Measurements from ENCODE around the gene CEMIP.

Gene CEMIP

DNA sequence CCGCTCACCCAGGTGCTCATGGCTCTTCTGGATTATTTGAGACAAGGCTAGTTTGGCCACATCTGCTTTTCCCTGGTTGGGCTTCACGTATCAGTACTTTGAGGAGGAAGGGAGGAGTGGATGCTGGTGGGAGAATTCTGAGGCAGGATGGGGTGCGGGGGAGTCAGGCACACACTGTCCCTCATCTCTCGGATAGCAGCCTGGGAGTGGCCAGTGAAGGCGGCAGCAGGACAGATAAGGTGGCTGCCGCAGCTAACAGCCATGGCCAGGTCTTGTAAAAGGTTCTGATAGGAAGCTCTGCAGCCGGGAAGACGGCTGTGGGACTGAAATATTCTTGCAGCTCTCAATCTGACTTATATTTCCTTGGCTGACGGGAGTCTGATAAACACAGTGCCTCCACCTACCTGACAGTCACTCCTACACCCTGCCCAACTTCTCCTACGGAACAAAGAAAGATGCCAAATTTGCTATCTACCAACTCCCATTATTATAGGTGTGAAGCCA lies 123.2 kb downstream of the CEMIP start:
- no peak for DNase-seq

- no peak for DNase-seq
These were observed 125.8 kb downstream of the CEMIP start for GRCh38 chr15:80904998-80905397.

DNA sequence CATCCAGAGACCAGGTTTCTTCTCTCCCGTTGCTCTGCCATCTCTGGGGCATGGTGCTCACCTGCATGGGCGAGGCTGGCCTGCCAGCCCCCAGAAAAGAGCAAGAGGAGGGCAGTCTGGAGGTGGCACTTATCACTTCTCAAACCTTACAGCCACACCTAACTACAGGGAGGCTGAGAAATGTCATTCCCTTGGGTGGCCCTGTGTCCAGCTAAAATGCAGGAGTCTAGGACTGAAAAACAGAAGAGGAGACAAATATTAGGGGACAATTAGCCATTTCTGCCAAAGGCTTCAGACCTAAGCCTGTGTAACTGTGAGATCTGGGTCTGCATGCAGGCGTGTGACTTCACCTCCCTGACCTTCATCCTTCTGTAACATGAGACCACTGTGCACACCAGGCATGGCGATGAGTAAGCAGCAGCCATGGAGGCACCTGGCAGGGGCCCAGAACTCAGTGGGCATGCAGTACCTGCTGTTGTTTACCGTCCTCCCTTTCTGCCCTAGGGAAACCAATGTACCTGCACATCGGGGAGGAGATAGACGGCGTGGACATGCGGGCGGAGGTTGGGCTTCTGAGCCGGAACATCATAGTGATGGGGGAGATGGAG lies 127.1 kb downstream of the CEMIP start:
- no peak for DNase-seq

DNA sequence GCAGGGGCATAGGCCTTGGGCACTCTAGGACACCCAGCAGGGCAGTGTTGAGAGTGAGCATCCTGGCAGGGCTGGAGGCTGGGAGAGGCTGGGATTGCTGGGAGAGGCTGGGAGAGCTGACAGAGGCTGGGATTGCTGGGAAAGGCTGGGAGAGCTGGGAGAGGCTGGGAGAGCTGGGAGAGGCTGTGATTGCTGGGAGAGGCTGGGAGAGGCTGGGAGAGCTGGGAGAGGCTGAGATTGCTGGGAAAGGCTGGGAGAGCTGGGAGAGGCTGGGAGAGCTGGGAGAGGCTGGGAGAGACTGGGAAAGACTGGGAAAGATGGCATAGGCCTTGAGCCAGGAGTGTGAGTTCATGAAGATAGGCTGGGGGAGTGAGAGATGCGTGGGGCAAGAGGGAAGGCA lies 132.7 kb downstream of the CEMIP start:
- DNase-seq = no peak

DNA sequence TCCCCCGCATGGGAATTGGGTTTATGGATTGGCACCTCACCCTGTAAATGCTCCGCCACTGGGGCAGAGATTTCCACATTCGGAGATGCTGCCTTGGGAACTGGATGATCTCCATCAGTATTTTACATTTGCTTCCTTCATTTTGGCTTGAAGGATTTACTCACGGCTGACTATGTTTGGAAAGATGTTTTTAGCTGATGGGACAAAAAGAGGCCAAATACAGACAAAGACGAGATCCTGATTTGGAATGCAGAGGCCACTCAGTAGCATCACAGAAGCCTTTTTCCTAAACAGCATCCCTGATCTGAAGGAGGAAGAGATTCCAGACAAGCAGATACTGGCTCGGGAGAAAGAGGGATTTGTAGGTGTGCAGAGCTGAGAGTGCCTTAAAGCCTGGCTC lies 133.5 kb downstream of the CEMIP start:
- no peak for DNase-seq

DNA sequence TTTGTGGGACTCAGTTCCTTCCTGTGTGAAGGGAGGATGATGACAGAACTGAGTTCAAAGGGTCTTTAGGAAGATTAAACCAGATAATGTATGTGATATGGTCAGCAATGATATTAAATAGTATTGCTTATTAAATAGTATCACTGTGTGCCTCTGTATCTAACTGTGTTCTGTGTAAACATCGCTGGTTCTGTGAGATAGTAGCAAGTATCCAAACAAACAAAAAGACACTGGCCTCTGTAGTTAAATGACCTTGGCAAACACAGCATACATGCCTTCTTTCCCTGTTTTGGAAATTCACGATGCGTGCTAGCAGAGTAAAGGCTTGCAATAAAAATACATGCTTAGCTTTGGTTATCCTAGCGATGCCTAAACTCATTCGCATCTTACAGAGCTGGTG lies 134.4 kb downstream of the CEMIP start:
- DNase-seq = no peak

DNA sequence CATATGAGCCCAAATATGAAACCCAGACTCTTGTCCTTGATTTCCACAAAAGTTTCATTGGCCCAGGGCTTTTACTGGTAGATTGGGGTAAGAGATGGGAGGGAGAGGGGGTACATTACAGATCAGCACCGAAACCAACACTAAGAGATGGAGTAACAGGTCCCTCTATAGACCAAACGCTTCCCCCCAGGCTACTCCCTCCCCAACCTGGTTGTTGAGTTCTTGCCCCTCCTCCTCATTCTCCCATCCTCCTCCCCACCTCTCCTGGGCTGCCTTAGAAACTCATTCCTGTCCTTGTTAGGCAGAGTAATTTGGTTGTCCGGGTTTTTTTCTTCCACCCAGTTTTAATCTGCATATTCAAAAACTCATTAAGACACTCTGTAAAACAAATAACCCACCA lies 136.3 kb downstream of the CEMIP start:
- no peak for DNase-seq

- no peak for DNase-seq
These were observed 136.9 kb downstream of the CEMIP start for GRCh38 chr15:80916056-80916455.

GRCh38 chr15:80918196-80918783 lies 139.1 kb downstream of the CEMIP start:
- no peak for DNase-seq

- peak; percentile 2 for DNase-seq
These were observed 141.1 kb downstream of the CEMIP start for GRCh38 chr15:80920271-80920699.

GRCh38 chr15:80921736-80922410 lies 142.7 kb downstream of the CEMIP start:
- DNase-seq = no peak

DNA sequence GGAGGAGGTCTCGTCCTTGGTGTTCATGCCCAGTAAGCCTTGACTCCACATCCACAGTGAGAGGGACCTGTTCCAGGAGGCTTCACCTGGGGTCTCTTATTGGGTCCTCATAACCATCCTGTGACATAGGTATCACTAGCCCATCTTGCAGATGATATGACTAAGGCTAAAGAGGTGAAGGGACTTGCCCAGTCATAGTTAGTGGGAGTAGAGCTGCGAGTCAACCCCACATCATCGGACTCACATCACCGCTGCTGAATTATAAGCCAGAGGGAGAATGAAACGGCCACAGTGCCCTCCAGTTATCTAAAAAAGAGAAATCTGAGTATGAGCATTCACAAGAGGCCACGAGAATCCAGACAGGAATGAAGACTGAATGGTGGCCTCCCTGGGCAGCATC lies 144.5 kb downstream of the CEMIP start:
- no peak for DNase-seq

DNA sequence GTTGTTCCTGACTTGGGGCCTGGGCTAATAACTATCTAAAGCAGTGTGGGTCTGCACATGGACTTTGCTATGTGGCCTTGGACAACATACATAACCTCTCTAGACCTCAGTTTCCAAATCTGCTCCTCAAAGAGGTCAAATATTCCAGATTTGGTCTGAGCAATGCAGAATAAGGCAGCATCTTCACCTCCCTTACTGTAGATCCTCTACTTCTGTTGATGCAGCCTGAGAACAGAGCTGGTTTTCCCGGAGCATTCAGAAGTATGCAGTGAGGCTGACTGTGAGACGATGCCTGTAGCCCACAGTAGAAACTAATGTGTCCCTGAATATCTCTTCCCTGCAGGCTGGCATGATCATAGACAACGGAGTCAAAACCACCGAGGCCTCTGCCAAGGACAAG lies 145.1 kb downstream of the CEMIP start:
- no peak for DNase-seq

GRCh38 chr15:80925597-80926059 lies 146.5 kb downstream of the CEMIP start:
- no peak for DNase-seq

DNA sequence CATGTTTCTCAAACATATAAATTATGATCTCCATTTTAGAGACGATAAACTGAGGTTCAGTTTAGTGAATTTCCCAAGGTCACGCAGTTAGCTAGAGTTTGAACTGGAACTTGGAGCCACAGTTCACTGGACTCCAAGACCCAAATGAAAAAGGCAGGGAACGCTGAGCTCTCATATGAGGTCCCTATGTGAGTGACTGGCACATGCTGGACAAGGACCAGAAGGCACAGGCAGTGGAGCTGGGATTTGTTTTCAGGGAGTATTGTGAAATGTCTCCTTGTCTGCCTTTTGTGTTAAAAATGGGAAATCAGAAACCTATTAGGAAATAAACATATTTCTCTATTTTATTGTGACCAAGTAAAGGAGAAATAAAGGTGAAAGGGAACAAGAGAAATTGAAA lies 147.0 kb downstream of the CEMIP start:
- no peak for DNase-seq

DNA sequence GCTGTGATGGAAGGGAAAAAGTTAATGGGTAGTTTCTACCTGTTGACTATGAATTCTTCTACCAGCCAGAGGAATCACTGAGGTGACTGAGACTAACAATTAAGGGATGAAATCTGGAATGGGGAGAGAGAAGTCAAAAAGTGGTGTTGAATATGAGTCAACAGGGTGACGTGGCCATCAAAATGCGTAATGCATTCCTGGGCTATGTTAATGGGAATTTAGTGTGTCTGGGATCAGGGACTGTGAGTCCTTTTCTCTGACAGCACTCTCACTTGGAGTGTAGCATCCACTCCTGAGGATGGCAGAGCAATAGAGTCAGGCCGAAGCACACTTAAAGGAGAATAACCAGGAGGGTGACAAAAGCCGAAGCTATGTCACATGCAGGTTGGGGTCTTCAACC lies 150.1 kb downstream of the CEMIP start:
- no peak for DNase-seq

GRCh38 chr15:80929689-80930088 lies 150.5 kb downstream of the CEMIP start:
- DNase-seq = no peak

DNA sequence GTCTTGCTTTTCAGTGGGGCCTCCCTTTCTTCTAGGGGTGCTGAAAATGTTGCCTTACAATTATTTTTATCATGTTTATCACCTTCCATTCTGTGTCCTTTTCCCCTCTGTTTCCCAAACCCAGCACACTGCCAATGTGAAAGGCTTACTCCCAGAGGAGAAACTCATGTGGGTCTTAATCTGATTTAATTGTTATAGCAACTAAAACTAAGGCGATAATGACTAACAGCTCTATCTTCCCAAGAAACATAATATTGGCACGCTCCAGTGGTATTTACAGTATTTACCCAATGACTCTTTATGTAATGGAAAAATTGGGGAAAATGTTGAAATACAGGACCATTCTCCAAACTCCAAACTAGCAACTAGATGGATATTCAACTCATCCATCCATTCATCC lies 152.0 kb downstream of the CEMIP start:
- DNase-seq = no peak

DNA sequence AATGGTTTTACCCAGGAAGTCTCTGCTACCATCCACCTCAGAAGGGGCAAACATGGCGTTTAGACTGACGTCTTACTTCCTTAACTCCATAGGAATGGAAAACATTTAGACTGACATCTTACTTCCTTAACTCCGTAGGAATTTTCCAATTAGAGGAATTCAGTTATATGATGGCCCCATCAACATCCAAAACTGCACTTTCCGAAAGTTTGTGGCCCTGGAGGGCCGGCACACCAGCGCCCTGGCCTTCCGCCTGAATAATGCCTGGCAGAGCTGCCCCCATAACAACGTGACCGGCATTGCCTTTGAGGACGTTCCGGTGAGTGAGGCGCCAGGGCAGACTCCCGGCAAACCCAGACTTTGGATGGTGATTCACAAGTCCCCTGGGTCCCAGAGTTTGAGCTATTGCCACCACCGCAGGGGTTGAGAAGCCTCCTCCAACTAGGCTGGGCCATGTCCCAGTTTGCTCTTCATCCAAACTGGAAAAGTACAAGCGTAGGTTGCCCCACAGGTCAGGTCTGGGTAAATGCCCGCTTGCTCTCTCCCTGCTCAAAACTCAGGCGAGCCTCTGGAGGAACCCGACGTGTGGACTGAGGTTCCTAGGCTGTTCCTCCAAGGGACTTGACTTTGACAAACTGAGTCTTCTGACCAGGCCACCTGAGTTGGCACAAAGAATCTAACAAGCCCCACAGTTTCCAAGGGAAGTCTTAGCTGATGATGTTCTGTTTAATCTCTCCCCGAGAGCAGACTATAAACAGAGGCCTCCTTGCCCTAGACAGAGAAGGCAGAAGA lies 152.7 kb downstream of the CEMIP start:
- DNase-seq = no peak

DNA sequence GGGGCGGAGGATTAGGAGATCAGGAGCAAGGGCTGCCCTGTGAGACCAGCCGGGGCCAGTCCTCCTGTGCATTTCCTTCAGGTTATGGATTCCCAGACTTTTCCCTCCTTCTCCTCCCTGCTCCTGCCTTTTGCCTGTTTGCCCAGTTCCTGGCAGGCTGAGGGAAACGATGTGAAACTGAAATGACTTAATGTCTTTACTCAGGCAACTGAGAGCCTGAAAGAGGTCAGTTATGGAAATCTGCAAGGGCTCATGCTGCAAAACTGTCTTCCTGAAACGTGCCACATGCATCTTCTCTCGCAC lies 153.3 kb downstream of the CEMIP start:
- DNase-seq = no peak

DNA sequence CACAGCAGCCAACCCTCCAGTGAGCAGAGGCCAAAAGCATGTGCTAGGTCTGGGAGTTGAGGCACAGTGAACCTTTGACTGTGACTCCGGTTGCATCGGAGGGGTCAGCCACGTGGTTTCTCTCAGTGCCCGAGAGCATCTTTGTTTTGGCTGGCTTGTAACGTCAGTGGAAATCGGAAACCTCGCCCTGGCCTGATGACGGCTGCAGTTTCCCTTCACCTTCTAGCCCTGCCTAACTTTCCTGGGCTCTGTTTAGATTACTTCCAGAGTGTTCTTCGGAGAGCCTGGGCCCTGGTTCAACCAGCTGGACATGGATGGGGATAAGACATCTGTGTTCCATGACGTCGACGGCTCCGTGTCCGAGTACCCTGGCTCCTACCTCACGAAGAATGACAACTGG lies 153.8 kb downstream of the CEMIP start:
- no peak for DNase-seq

GRCh38 chr15:80934761-80935221 lies 155.6 kb downstream of the CEMIP start:
- DNase-seq = no peak

DNA sequence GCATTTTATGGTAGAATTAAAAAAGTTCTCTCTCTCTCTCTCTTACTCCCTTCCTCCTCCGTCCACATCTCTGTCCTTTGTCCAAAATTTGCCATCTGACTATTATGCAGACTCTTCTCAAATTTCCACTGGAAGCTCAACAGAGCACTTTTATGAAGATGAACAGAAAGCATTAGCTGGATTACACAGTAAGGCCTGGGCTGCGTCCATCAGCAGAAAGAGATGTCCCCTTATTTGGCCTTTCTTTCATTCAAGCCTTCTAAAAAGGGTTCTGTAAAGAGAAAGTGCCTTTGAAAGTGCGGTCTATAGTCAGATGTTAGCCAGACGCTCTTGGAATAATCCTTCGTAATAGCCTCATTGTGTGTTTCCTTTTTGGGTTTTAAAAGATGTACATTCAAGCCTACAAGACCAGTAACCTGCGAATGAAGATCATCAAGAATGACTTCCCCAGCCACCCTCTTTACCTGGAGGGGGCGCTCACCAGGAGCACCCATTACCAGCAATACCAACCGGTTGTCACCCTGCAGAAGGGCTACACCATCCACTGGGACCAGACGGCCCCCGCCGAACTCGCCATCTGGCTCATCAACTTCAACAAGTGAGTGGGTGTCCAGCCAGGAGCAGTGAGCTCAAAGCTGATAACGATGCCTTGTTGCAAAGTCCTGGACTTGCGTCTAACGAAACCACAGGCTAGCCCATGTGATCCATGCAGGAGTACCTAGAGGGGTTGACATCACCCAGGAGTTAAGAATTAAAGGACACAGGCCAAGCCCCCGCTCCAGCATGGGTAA lies 157.3 kb downstream of the CEMIP start:
- DNase-seq = no peak

Data from CD4-positive, alpha-beta T cell treated with Interleukin-4 for 4 hours (primary cell).